Hepatocyte (in vitro differentiated cells): ENCODE measurements around the gene WDR41. TPM values are rescaled to one million over a fixed set of nuclear protein-coding genes. Genes with fewer than 3 reads are reported as not detected.

Source experiments
- DNase-seq: peaks from one replicate; pipeline ENCODE4 v3.0.0-alpha.2; 2016; ENCODE audit warnings: low spot score
- H2AFZ ChIP-seq: fragments of 200-600 bp; sonication (generic); 2 replicates; pipeline ENCODE4 v1.6.0; 2016; ENCODE audit warnings: antibody characterized with exemption, mild to moderate bottlenecking
- H3K27ac ChIP-seq: fragments of 200-600 bp; sonication (generic); 2 replicates; pipeline ENCODE4 v1.5.1; 2016; ENCODE audit warnings: mild to moderate bottlenecking
- H3K27me3 ChIP-seq: fragments of 200-600 bp; sonication (generic); 2 replicates; pipeline ENCODE4 v1.6.1; 2016
- H3K36me3 ChIP-seq: fragments of 200-600 bp; sonication (generic); replicated peaks from 2 replicates; pipeline ENCODE4 v1.5.1; 2016; ENCODE audit warnings: low read depth; ENCODE audit not compliant: insufficient read depth
- H3K4me1 ChIP-seq: fragments of 200-600 bp; sonication (generic); 2 replicates; pipeline ENCODE4 v1.5.1; 2016; ENCODE audit warnings: mild to moderate bottlenecking, moderate library complexity; ENCODE audit not compliant: insufficient read depth
- H3K4me2 ChIP-seq: fragments of 200-600 bp; sonication (generic); 2 replicates; pipeline ENCODE4 v1.6.0; 2016
- H3K4me3 ChIP-seq: fragments of 200-600 bp; sonication (generic); 2 replicates; pipeline ENCODE4 v1.5.1; 2016; ENCODE audit warnings: mild to moderate bottlenecking
- H3K79me2 ChIP-seq: fragments of 200-600 bp; sonication (generic); 2 replicates; pipeline ENCODE4 v1.6.0; 2017; ENCODE audit warnings: mild to moderate bottlenecking
- H3K9me2 ChIP-seq: fragments of 200-600 bp; sonication (generic); replicated peaks from 2 replicates; pipeline ENCODE4 v1.6.0; 2017; ENCODE audit warnings: mild to moderate bottlenecking; ENCODE audit not compliant: insufficient read depth
- H3K9me3 ChIP-seq: fragments of 200-600 bp; sonication (generic); 2 replicates; pipeline ENCODE4 v1.5.1; 2016; ENCODE audit warnings: low read depth, mild to moderate bottlenecking
- H4K20me1 ChIP-seq: fragments of 200-600 bp; sonication (generic); 2 replicates; pipeline ENCODE4 v1.6.0; 2016; ENCODE audit warnings: mild to moderate bottlenecking; ENCODE audit not compliant: insufficient read depth, poor library complexity, severe bottlenecking
- EZH2 ChIP-seq: fragments of 200-600 bp; sonication (generic); IDR thresholded peaks from 2 replicates; pipeline ENCODE4 v1.6.1; 2016; ENCODE audit warnings: antibody characterized with exemption, mild to moderate bottlenecking, borderline replicate concordance
- EZH2phosphoT487 ChIP-seq: fragments of 200-600 bp; sonication (generic); IDR thresholded peaks from one replicate; pipeline ENCODE4 v1.6.1; 2018; ENCODE audit warnings: antibody characterized with exemption, mild to moderate bottlenecking, low read depth, moderate library complexity; ENCODE audit not compliant: unreplicated experiment, severe bottlenecking
- WGBS: methylation state at CpG from one replicate; pipeline ENCODE4 v1.1.6; 2016; ENCODE audit warnings: low lambda C conversion rate; ENCODE audit errors: missing lambda C conversion rate; 5-methylcytosine and 5-hydroxymethylcytosine counted together
- polyA plus RNA-seq: library from polyadenylated mRNA; unstranded; fragments of >200 nt; fragmentation: Nextera tagmentation; extraction: Ambion mirVana; gene quantifications from 2 replicates; pipeline ENCODE4 v1.2.1, GENCODE V29; 2016
- total RNA-seq: library from RNA; depleted of rRNA; stranded (reverse); fragments of >200 nt; gene quantifications from 2 replicates; pipeline ENCODE4 v1.2.3, GENCODE V29; 2014
- TF ChIP-seq, protein P1 (sequence below): fragments of 200-600 bp; sonication (generic); IDR thresholded peaks from 2 replicates; pipeline ENCODE4 v1.5.1; 2016; ENCODE audit warnings: antibody characterized with exemption, mild to moderate bottlenecking; ENCODE audit not compliant: poor library complexity

WDR41 gene
- total and polyA plus RNA-seq, 2 experiments from 2014 or later = 40.5 to 80.5 TPM

- Histone ChIP-seq H4K20me1 (no peaks in the 10 kb centered on the region), H2AFZ (no peak overlapping the region), H3K79me2 (no peaks in the 10 kb centered on the region), H3K27ac (no peak overlapping the region), H3K4me3 (no peak overlapping the region), H3K9me2 (no peaks in the 10 kb centered on the region), H3K27me3 (no peaks in the 10 kb centered on the region), H3K4me2 (no peak overlapping the region), H3K36me3 (no peaks in the 10 kb centered on the region), H3K9me3 (no peaks in the 10 kb centered on the region), H3K4me1 (no peaks in the 10 kb centered on the region)
- no peak for DNase-seq
- TF ChIP-seq EZH2 (no peak), EZH2phosphoT487 (no peak)
- TF ChIP-seq, protein P1, sequence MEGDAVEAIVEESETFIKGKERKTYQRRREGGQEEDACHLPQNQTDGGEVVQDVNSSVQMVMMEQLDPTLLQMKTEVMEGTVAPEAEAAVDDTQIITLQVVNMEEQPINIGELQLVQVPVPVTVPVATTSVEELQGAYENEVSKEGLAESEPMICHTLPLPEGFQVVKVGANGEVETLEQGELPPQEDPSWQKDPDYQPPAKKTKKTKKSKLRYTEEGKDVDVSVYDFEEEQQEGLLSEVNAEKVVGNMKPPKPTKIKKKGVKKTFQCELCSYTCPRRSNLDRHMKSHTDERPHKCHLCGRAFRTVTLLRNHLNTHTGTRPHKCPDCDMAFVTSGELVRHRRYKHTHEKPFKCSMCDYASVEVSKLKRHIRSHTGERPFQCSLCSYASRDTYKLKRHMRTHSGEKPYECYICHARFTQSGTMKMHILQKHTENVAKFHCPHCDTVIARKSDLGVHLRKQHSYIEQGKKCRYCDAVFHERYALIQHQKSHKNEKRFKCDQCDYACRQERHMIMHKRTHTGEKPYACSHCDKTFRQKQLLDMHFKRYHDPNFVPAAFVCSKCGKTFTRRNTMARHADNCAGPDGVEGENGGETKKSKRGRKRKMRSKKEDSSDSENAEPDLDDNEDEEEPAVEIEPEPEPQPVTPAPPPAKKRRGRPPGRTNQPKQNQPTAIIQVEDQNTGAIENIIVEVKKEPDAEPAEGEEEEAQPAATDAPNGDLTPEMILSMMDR = no peak
- WGBS = 82% methylated on average over 1 of the region's 1 CpG
Observed at GRCh38 chr5:77443670-77444069, 48.4 kb downstream of the WDR41 start.

- H3K36me3 ChIP-seq = peaks cover 4% of the 10 kb centered on the region
- TF ChIP-seq EZH2phosphoT487 (no peak), EZH2 (no peak)
- TF ChIP-seq, protein P1 = no peak
- no peaks in the 10 kb centered on the region for H3K9me3 ChIP-seq
- no peaks in the 10 kb centered on the region for H3K4me1 ChIP-seq
- no peaks in the 10 kb centered on the region for H3K79me2 ChIP-seq
- WGBS = 63% methylated on average over 3 of the region's 3 CpGs
- no peak for DNase-seq
- no peaks in the 10 kb centered on the region for H3K9me2 ChIP-seq
- no peak overlapping the region for H3K4me2 ChIP-seq
- no peak overlapping the region for H2AFZ ChIP-seq
- H3K4me3 ChIP-seq = no peak overlapping the region
- no peak overlapping the region for H3K27ac ChIP-seq
- H3K27me3 ChIP-seq = no peaks in the 10 kb centered on the region
- no peaks in the 10 kb centered on the region for H4K20me1 ChIP-seq
Observed at GRCh38 chr5:77438071-77438470, 54.0 kb downstream of the WDR41 start.

DNA sequence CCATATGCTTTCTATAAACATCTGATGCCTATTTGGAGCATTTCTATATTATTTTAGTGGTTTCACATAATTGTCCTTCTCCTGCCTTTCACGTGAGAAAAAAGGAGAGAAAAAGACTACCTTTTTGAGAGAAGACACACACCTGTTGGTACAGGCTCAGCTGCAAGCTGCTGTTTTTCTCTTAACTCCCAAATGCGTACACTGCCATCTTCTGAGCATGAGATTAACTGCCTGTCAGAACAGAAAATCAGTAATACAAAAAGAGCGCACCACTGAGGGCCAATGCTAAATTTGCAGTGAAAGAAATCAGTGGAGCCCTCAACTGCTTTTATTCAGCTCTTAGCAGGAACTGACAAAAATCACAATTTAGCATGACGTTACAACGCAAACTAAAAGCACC lies 54.9 kb downstream of the WDR41 start:
- H3K9me2 ChIP-seq = no peaks in the 10 kb centered on the region
- H3K27me3 ChIP-seq = no peaks in the 10 kb centered on the region
- no peak overlapping the region for H3K27ac ChIP-seq
- no peak overlapping the region for H3K4me3 ChIP-seq
- no peaks in the 10 kb centered on the region for H3K9me3 ChIP-seq
- peak; percentile 51 for DNase-seq
- H3K4me1 ChIP-seq = no peaks in the 10 kb centered on the region
- no peaks in the 10 kb centered on the region for H4K20me1 ChIP-seq
- H2AFZ ChIP-seq = no peak overlapping the region
- WGBS = 66% methylated on average over 5 of the region's 5 CpGs
- no peak overlapping the region for H3K4me2 ChIP-seq
- no peak for TF ChIP-seq EZH2phosphoT487
- TF ChIP-seq, protein P1 = peak; percentile 60
- peaks cover 4% of the 10 kb centered on the region for H3K36me3 ChIP-seq
- no peaks in the 10 kb centered on the region for H3K79me2 ChIP-seq

DNA sequence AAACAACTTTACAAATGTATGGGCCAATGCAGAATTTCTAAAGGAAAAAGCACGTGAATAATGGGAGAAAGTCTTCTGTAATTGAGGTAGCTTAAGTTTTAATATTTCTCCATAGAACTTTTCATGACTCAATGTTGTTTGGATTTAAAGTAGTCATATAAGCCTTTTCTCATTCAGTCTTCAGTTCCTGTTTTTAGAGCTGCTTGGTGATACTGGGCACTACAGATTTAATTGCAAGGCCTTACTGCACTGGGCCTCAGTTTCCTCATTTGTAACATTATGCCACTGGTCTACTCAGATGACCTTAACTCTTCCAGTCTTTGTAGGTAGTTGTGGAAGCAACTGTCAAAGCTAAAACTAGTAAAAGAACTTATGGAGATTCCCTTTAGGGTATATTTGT lies 60.4 kb downstream of the WDR41 start:
- no peak for DNase-seq
- 97% methylated on average over 1 of the region's 1 CpG for WGBS
- Histone ChIP-seq H3K9me2 (no peaks in the 10 kb centered on the region), H2AFZ (no peak overlapping the region), H3K4me1 (peaks cover 7% of the 10 kb centered on the region), H3K4me2 (no peak overlapping the region), H3K36me3 (peaks cover 4% of the 10 kb centered on the region), H3K4me3 (no peak overlapping the region), H3K27ac (no peak overlapping the region), H3K79me2 (no peaks in the 10 kb centered on the region), H4K20me1 (no peaks in the 10 kb centered on the region), H3K27me3 (no peaks in the 10 kb centered on the region), H3K9me3 (no peaks in the 10 kb centered on the region)
- TF ChIP-seq, protein P1 = no peak
- TF ChIP-seq EZH2phosphoT487 (no peak), EZH2 (no peak)
